Body of pancreas (tissue), 4 donors: ENCODE measurements around the gene C5.

Experiments used
- POLR2A ChIP-seq, 3 donors: fragments of 450-650 bp; IDR thresholded peaks; one replicate each; pipeline ENCODE4 v1.6.1; 2016; ENCODE audit warnings: antibody characterized with exemption in 3 of 3, mild to moderate bottlenecking in 2 of 3
- TF ChIP-seq, protein P1 (sequence below), 7 experiments: fragments of 450-650 bp in 4 of 7; fragments of 200-600 bp in 3 of 7; sonication (generic) in 3 of 7; IDR thresholded peaks; one replicate each; pipeline ENCODE4 v1.5.1; 2016 to 2019; ENCODE audit warnings: antibody characterized with exemption in 7 of 7

DNA sequence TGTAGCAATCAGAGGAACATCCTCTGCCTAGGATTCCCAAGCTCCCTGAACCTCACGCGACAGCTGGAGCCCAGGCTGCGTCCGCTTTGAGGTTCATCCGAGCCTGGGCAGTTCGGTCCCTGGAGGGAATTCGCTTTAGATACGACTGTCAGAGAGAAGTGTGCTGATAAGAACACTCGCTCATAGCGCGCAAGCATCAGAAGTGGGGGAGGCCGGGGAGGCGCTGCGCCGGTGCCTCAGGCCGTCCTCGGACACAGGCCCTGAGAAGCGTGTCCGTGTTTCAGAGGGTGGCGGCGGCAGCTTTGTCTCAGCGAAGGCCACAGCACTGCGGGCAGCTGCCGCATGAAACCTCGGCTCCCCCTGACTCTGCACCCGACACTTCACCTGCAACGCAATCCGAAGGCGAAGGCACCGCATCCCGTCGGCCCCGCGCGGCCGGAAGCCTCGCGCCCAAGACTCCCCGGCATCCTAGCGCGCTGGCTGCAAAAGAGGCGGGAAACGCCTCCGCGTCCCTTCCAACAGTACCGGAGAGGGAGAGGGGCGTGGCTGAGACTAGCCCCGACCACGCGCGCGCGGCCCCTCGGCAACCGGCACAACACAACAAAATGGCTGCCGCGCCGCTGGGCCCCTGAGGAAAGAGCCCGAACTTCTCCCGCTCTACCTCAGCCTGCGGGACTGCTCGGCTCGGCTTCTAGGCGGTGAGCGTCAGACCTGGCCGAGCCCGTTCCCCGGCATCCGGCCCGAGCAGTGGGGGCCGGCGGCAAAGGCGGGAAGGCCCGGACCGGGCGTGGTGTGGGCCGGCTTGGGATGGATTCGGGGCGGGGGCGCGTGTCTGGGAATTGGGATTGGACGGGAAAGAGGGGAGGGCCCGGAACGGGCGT lies 24.5 kb upstream of the C5 start, which contains the start of gene CNTRL:
- TF ChIP-seq, protein P1, sequence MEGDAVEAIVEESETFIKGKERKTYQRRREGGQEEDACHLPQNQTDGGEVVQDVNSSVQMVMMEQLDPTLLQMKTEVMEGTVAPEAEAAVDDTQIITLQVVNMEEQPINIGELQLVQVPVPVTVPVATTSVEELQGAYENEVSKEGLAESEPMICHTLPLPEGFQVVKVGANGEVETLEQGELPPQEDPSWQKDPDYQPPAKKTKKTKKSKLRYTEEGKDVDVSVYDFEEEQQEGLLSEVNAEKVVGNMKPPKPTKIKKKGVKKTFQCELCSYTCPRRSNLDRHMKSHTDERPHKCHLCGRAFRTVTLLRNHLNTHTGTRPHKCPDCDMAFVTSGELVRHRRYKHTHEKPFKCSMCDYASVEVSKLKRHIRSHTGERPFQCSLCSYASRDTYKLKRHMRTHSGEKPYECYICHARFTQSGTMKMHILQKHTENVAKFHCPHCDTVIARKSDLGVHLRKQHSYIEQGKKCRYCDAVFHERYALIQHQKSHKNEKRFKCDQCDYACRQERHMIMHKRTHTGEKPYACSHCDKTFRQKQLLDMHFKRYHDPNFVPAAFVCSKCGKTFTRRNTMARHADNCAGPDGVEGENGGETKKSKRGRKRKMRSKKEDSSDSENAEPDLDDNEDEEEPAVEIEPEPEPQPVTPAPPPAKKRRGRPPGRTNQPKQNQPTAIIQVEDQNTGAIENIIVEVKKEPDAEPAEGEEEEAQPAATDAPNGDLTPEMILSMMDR (IDR thresholded peaks at IDR 0.05) = no peak
- TF ChIP-seq POLR2A (IDR thresholded peaks at IDR 0.05) = peak; percentile 64 to 85 (median 72)
